BLaER1 treated with 17β-estradiol and CSF1 and Interleukin-3, amounts not matched to agents 10 nM and 100 nM (cell line): Measurements from ENCODE around the gene SLC27A1.
"Not testable (repeated sequence)": the region's sequence is repeated elsewhere in the genome, so short reads cannot be mapped to it uniquely, and the experiment has no call there.

ENCODE experiments used
- H3K27ac ChIP-seq, 11 experiments: shearing (Covaris generic); formaldehyde crosslinking; 2 replicates each; pipeline ENCODE4 v1.8.1; 2022
- H3K27me3 ChIP-seq, 11 experiments: shearing (Covaris generic); formaldehyde crosslinking; 2 replicates each; pipeline ENCODE4 v1.8.1; 2022
- H3K36me3 ChIP-seq, 11 experiments: shearing (Covaris generic); formaldehyde crosslinking; 2 replicates each; pipeline ENCODE4 v1.8.1; 2022
- H3K4me1 ChIP-seq, 10 experiments: shearing (Covaris generic); formaldehyde crosslinking; 2 replicates each; pipeline ENCODE4 v1.8.1; 2022
- H3K4me2 ChIP-seq, 11 experiments: shearing (Covaris generic); formaldehyde crosslinking; 2 replicates each; pipeline ENCODE4 v1.8.1; 2022
- H3K4me3 ChIP-seq, 10 experiments: shearing (Covaris generic); formaldehyde crosslinking; 2 replicates each; pipeline ENCODE4 v1.8.1; 2022
- H3K9ac ChIP-seq, 11 experiments: shearing (Covaris generic); formaldehyde crosslinking; 2 replicates each; pipeline ENCODE4 v1.8.1; 2022
- H3K9me3 ChIP-seq, 11 experiments: shearing (Covaris generic); formaldehyde crosslinking; replicated peaks in 1 of 11; 2 replicates each; pipeline ENCODE4 v1.8.1; 2022
- H4K20me1 ChIP-seq, 11 experiments: shearing (Covaris generic); formaldehyde crosslinking; 2 replicates each; pipeline ENCODE4 v1.8.1; 2022
- Cebpa-rat ChIP-seq, 11 experiments: shearing (Covaris generic); IDR thresholded peaks; 2 replicates each; pipeline ENCODE4 v1.8.1; 2022

Gene SLC27A1

GRCh38 chr19:17467471-17468301 lies 2.6 kb upstream of the SLC27A1 start:
- no peaks in the 10 kb centered on the region for H3K27me3 ChIP-seq
- no peak for TF ChIP-seq Cebpa-rat (IDR thresholded peaks at IDR 0.05)
- H3K4me2 ChIP-seq = peak overlapping the region; percentile 75 to 98 (median 92)
- peaks cover 0 to 9% (median 0%) of the 10 kb centered on the region in 11 experiments; a peak in 5 of 22 replicates for H4K20me1 ChIP-seq
- H3K4me1 ChIP-seq = peaks cover 35 to 61% (median 55%) of the 10 kb centered on the region in 10 experiments
- H3K9ac ChIP-seq = peak overlapping the region in 10 of 11 experiments; percentile 15 to 87 (median 78); a peak in 13 of 22 replicates
- H3K9me3 ChIP-seq = no peaks in the 10 kb centered on the region
- H3K27ac ChIP-seq = peak overlapping the region in 9 of 11 experiments; percentile 10 to 84 (median 73); a peak in 15 of 22 replicates
- H3K4me3 ChIP-seq = no peak overlapping the region
- H3K36me3 ChIP-seq = no peaks in the 10 kb centered on the region

- H3K4me1 ChIP-seq = peaks cover 44 to 69% (median 63%) of the 10 kb centered on the region in 10 experiments
- H3K36me3 ChIP-seq = no peaks in the 10 kb centered on the region
- no peaks in the 10 kb centered on the region for H3K27me3 ChIP-seq
- peak overlapping the region; percentile 75 to 98 (median 92) for H3K4me2 ChIP-seq
- peak overlapping the region in 10 of 11 experiments; percentile 10 to 86 (median 78); a peak in 18 of 22 replicates for H3K27ac ChIP-seq
- peak overlapping the region in 9 of 10 experiments; percentile 66 to 92 (median 78); a peak in 18 of 20 replicates for H3K4me3 ChIP-seq
- no peaks in the 10 kb centered on the region for H3K9me3 ChIP-seq
- H3K9ac ChIP-seq = peak overlapping the region; percentile 66 to 88 (median 83); a peak in 20 of 22 replicates
- TF ChIP-seq Cebpa-rat (IDR thresholded peaks at IDR 0.05) = no peak
- peaks cover 0 to 9% (median 0%) of the 10 kb centered on the region in 11 experiments; a peak in 5 of 22 replicates for H4K20me1 ChIP-seq
These were observed 1.8 kb upstream of the SLC27A1 start for GRCh38 chr19:17468302-17469091.

GRCh38 chr19:17469092-17469480 lies 1.2 kb upstream of the SLC27A1 start:
- H3K9me3 ChIP-seq = no peaks in the 10 kb centered on the region
- H3K4me2 ChIP-seq = peak overlapping the region; percentile 75 to 98 (median 92)
- no peaks in the 10 kb centered on the region for H3K27me3 ChIP-seq
- H3K9ac ChIP-seq = peak overlapping the region; percentile 66 to 88 (median 83)
- peaks cover 0 to 9% (median 0%) of the 10 kb centered on the region in 11 experiments; a peak in 5 of 22 replicates for H4K20me1 ChIP-seq
- H3K4me3 ChIP-seq = peak overlapping the region; percentile 66 to 92 (median 78)
- TF ChIP-seq Cebpa-rat (IDR thresholded peaks at IDR 0.05) = no peak
- H3K36me3 ChIP-seq = no peaks in the 10 kb centered on the region; a peak in 1 of 22 replicates
- peak overlapping the region; percentile 53 to 86 (median 78); a peak in 21 of 22 replicates for H3K27ac ChIP-seq
- peaks cover 49 to 75% (median 67%) of the 10 kb centered on the region in 10 experiments for H3K4me1 ChIP-seq

GRCh38 chr19:17469481-17470067 lies 750 bp upstream of the SLC27A1 start:
- Histone ChIP-seq H3K4me3 (peak overlapping the region; percentile 66 to 92 (median 78)), H3K27ac (peak overlapping the region; percentile 74 to 86 (median 79); a peak in 21 of 22 replicates), H3K9ac (peak overlapping the region; percentile 75 to 89 (median 86))

GRCh38 chr19:17471410-17472125 lies 1.2 kb downstream of the SLC27A1 start:
- H3K9me3 ChIP-seq = no peaks in the 10 kb centered on the region
- no peak for TF ChIP-seq Cebpa-rat (IDR thresholded peaks at IDR 0.05)
- H3K9ac ChIP-seq = peak overlapping the region; percentile 75 to 89 (median 86)
- H4K20me1 ChIP-seq = peaks cover 0 to 9% (median 0%) of the 10 kb centered on the region in 11 experiments; a peak in 5 of 22 replicates
- peak overlapping the region; percentile 66 to 92 (median 78) for H3K4me3 ChIP-seq
- no peaks in the 10 kb centered on the region for H3K27me3 ChIP-seq
- H3K4me1 ChIP-seq = peaks cover 73 to 86% (median 80%) of the 10 kb centered on the region in 10 experiments
- H3K36me3 ChIP-seq = no peaks in the 10 kb centered on the region; a peak in 1 of 22 replicates
- H3K4me2 ChIP-seq = peak overlapping the region; percentile 92 to 99 (median 98)
- peak overlapping the region in 9 of 11 experiments; percentile 50 to 86 (median 78); a peak in 15 of 22 replicates for H3K27ac ChIP-seq

More at GRCh38 chr19:17469481-17470067, 750 bp upstream of the SLC27A1 start:
- H3K36me3 ChIP-seq = no peaks in the 10 kb centered on the region; a peak in 1 of 22 replicates
- H3K9me3 ChIP-seq = no peaks in the 10 kb centered on the region
- TF ChIP-seq Cebpa-rat (IDR thresholded peaks at IDR 0.05) = no peak
- H3K4me1 ChIP-seq = peaks cover 54 to 80% (median 71%) of the 10 kb centered on the region in 10 experiments
- no peaks in the 10 kb centered on the region for H3K27me3 ChIP-seq
- peaks cover 0 to 9% (median 0%) of the 10 kb centered on the region in 11 experiments; a peak in 5 of 22 replicates for H4K20me1 ChIP-seq
- H3K4me2 ChIP-seq = peak overlapping the region; percentile 75 to 98 (median 92)

- Histone ChIP-seq H3K27ac (peak overlapping the region; percentile 24 to 85 (median 67); a peak in 18 of 22 replicates), H3K9me3 (no peaks in the 10 kb centered on the region), H3K4me2 (peak overlapping the region in 10 of 11 experiments; percentile 24 to 99 (median 98); a peak in 20 of 22 replicates), H3K4me1 (peaks cover 59 to 76% (median 72%) of the 10 kb centered on the region in 10 experiments), H4K20me1 (peaks cover 0 to 9% (median 0%) of the 10 kb centered on the region in 11 experiments; a peak in 5 of 22 replicates), H3K9ac (peak overlapping the region in 6 of 11 experiments; percentile 2 to 64 (median 54); a peak in 12 of 22 replicates), H3K27me3 (no peaks in the 10 kb centered on the region), H3K36me3 (no peaks in the 10 kb centered on the region; a peak in 2 of 22 replicates), H3K4me3 (peak overlapping the region in 5 of 10 experiments; percentile 1 to 92 (median 5); a peak in 3 of 20 replicates)
- TF ChIP-seq Cebpa-rat (IDR thresholded peaks at IDR 0.05) = no peak
These were observed 2.7 kb downstream of the SLC27A1 start for GRCh38 chr19:17473041-17473440.

- H3K36me3 ChIP-seq, H4K20me1 ChIP-seq, H3K27me3 ChIP-seq, H3K9me3 ChIP-seq: not testable (repeated sequence)
- Histone ChIP-seq H3K4me1 (peaks cover 45 to 79% (median 72%) of the 10 kb centered on the region in 10 experiments), H3K27ac (peak overlapping the region; percentile 28 to 85 (median 75); a peak in 20 of 22 replicates), H3K4me2 (peak overlapping the region; percentile 64 to 99 (median 79)), H3K9ac (peak overlapping the region in 9 of 11 experiments; percentile 47 to 73 (median 64); a peak in 18 of 22 replicates), H3K4me3 (peak overlapping the region in 4 of 10 experiments; percentile 3 to 28 (median 24); a peak in 4 of 20 replicates)
These were observed 4.8 kb downstream of the SLC27A1 start for GRCh38 chr19:17475011-17475540.
